Peyer's patch (tissue), 4 donors: ENCODE measurements around the gene TMEM178B.

ENCODE experiments used
- CTCF ChIP-seq, 6 experiments: fragments of 450-650 bp in 4 of 6; fragments of 200-600 bp in 2 of 6; sonication (generic) in 1 of 6; IDR thresholded peaks; one replicate each; pipeline ENCODE4 v1.5.1; 2017 to 2019; ENCODE audit warnings: antibody characterized with exemption in 6 of 6, mild to moderate bottlenecking in 3 of 6, moderate library complexity in 1 of 6
- POLR2A ChIP-seq, 2 donors: fragments of 450-650 bp; IDR thresholded peaks; one replicate each; pipeline ENCODE4 v1.5.1; 2017; ENCODE audit warnings: antibody characterized with exemption in 2 of 2, mild to moderate bottlenecking in 2 of 2, moderate library complexity in 2 of 2

- TF ChIP-seq CTCF (IDR thresholded peaks at IDR 0.05) (no peak), POLR2A (IDR thresholded peaks at IDR 0.05) (no peak)
Observed at GRCh38 chr7:141210862-141211261, 137.0 kb downstream of the TMEM178B start.
